Measurements from ENCODE around the gene LRRC52.
"Not testable (repeated sequence)": the region's sequence is repeated elsewhere in the genome, so short reads cannot be mapped to it uniquely, and the experiment has no call there.

The LRRC52 gene

DNA sequence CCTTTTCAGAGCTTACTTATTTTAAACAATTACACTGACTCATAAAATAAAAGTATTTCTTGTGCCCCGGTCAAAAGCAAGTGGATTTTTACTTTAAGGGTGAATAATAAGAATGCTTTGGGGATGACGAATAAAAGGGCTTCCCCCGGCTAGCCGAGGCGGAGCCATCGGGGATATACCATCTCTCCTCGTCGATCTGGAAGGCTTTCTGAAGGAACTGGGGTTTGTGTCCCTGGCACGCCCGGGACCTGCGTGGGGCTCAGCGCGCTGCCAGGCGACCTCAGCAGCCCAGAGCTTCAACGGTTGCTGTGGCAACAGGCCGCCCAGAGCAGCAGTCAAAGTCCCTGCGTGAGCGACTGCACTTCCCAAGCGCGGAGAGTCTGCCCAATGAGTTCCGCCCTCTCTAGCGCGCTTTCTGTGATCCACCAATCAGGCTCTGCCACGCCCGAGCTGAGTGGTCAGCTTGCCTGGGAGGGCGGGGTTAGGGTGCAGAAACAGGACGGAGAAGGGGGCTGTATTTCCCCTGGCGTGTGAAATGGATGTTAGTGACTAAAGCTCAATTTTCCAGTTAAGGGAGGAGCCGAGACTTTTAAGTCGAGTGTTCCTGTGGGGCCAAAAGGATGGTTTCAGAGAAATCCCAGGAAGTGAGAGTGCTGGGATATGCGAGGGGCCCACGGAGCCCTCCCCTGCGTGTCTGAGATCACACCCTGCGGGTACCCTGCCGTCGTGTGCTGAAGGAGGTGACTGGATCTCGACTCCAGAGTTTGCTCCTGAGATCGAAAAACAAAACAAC lies 54.3 kb downstream of the LRRC52 start:
- DNase-seq (ENCODE audit: insufficient read length, low spot score): peak; percentile 79
- peak; percentile 96 for FAIRE-seq
- TF ChIP-seq PAX5 (IDR thresholded peaks at IDR 0.05; ENCODE audit: insufficient read depth, low read length, severe bottlenecking) (no peak), POLR2AphosphoS5 (IDR thresholded peaks at IDR 0.05; ENCODE audit: low read depth, low read length) (0 out of 2 replicates have a peak, but pooled peaks have one; percentile 48), POU2F2 (IDR thresholded peaks at IDR 0.05; ENCODE audit: low read depth, low read length) (0 out of 2 replicates have a peak, but pooled peaks have one; percentile 17), TAF1 (IDR thresholded peaks at IDR 0.05; ENCODE audit: low read depth, low read length) (no peak), POLR2A (IDR thresholded peaks at IDR 0.05; ENCODE audit: low read depth, low read length) (peak; percentile 46; the same call in 1 of the 2 replicates), SPI1 (IDR thresholded peaks at IDR 0.05; ENCODE audit: low read depth, low read length) (peak; percentile 68)

- TF ChIP-seq POU2F2 (IDR thresholded peaks at IDR 0.05; ENCODE audit: low read depth, low read length) (no peak), TAF1 (IDR thresholded peaks at IDR 0.05; ENCODE audit: low read depth, low read length) (no peak), POLR2A (IDR thresholded peaks at IDR 0.05; ENCODE audit: low read depth, low read length) (no peak), SPI1 (IDR thresholded peaks at IDR 0.05; ENCODE audit: low read depth, low read length) (no peak), PAX5 (IDR thresholded peaks at IDR 0.05; ENCODE audit: insufficient read depth, low read length, severe bottlenecking) (no peak), POLR2AphosphoS5 (IDR thresholded peaks at IDR 0.05; ENCODE audit: low read depth, low read length) (no peak)
- no peak for DNase-seq (ENCODE audit: insufficient read length, low spot score)
- FAIRE-seq: no peak
Measured at GRCh38 chr1:165598676-165599059, 54.9 kb downstream of the LRRC52 start.

GRCh38 chr1:165600793-165601192 lies 57.0 kb downstream of the LRRC52 start:
- DNase-seq (ENCODE audit: insufficient read length, low spot score): no peak
- no peak for TF ChIP-seq POLR2A (IDR thresholded peaks at IDR 0.05; ENCODE audit: low read depth, low read length)
- TF ChIP-seq PAX5 (IDR thresholded peaks at IDR 0.05; ENCODE audit: insufficient read depth, low read length, severe bottlenecking): no peak
- no peak for TF ChIP-seq TAF1 (IDR thresholded peaks at IDR 0.05; ENCODE audit: low read depth, low read length)
- no peak for TF ChIP-seq SPI1 (IDR thresholded peaks at IDR 0.05; ENCODE audit: low read depth, low read length)
- TF ChIP-seq POLR2AphosphoS5 (IDR thresholded peaks at IDR 0.05; ENCODE audit: low read depth, low read length): no peak
- no peak for TF ChIP-seq POU2F2 (IDR thresholded peaks at IDR 0.05; ENCODE audit: low read depth, low read length)
- FAIRE-seq: no peak

DNA sequence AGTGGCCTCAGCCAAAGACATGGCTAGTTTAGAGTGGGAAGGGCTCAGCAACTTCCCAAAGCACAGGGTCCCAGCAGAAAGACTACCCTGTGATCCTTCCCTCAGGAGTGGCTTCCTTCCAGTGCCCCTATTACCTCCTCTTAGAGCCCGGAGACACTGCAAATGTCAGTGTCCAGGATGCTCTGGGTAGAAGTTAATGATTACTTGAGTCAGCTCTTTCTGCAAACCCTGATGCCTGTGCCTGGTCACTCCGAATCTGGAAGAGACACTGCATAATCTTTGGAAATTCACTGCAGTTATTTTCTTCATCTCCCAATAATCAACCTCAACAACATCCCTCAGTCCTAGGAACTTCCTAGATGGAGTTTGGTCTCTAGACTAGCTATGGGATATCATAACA lies 60.0 kb downstream of the LRRC52 start:
- DNase-seq (ENCODE audit: insufficient read length, low spot score): no peak
- no peak for FAIRE-seq
- TF ChIP-seq TAF1 (IDR thresholded peaks at IDR 0.05; ENCODE audit: low read depth, low read length): no peak
- no peak for TF ChIP-seq POLR2AphosphoS5 (IDR thresholded peaks at IDR 0.05; ENCODE audit: low read depth, low read length)
- TF ChIP-seq SPI1 (IDR thresholded peaks at IDR 0.05; ENCODE audit: low read depth, low read length): no peak
- TF ChIP-seq POLR2A (IDR thresholded peaks at IDR 0.05; ENCODE audit: low read depth, low read length): no peak
- TF ChIP-seq POU2F2 (IDR thresholded peaks at IDR 0.05; ENCODE audit: low read depth, low read length): no peak
- no peak for TF ChIP-seq PAX5 (IDR thresholded peaks at IDR 0.05; ENCODE audit: insufficient read depth, low read length, severe bottlenecking)

DNA sequence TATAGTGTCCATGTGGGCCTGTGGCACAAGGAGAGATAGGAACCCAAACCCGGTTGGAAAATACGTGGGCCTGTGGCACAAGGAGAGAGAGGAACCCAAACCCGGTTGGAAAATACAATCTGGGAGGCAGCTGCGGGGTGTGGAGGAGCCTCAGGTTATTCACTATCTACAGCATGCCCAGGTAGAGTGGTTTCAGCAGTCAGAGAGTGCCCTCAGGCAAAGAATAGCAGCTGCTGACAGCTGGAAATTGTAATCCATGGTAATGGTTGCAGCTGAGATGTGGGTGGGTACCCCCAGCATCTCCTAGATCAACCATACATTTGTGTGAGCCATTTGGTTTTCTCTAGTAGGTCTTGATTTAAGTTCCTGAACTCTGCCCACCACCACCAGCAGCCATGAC lies 61.4 kb downstream of the LRRC52 start:
- DNase-seq (ENCODE audit: insufficient read length, low spot score) (no peak), FAIRE-seq (no peak)
- TF ChIP-seq SPI1 (IDR thresholded peaks at IDR 0.05; ENCODE audit: low read depth, low read length): no peak
- TF ChIP-seq POLR2AphosphoS5 (IDR thresholded peaks at IDR 0.05; ENCODE audit: low read depth, low read length): no peak
- TF ChIP-seq POLR2A (IDR thresholded peaks at IDR 0.05; ENCODE audit: low read depth, low read length): no peak
- TF ChIP-seq POU2F2 (IDR thresholded peaks at IDR 0.05; ENCODE audit: low read depth, low read length): no peak
- TF ChIP-seq PAX5 (IDR thresholded peaks at IDR 0.05; ENCODE audit: insufficient read depth, low read length, severe bottlenecking): no peak
- no peak for TF ChIP-seq TAF1 (IDR thresholded peaks at IDR 0.05; ENCODE audit: low read depth, low read length)

GRCh38 chr1:165606676-165607075 lies 62.9 kb downstream of the LRRC52 start:
- DNase-seq (ENCODE audit: insufficient read length, low spot score): not testable (repeated sequence)

GRCh38 chr1:165610866-165611265 lies 67.1 kb downstream of the LRRC52 start:
- TF ChIP-seq SPI1 (IDR thresholded peaks at IDR 0.05; ENCODE audit: low read depth, low read length): no peak
- no peak for TF ChIP-seq POLR2A (IDR thresholded peaks at IDR 0.05; ENCODE audit: low read depth, low read length)
- no peak for TF ChIP-seq POLR2AphosphoS5 (IDR thresholded peaks at IDR 0.05; ENCODE audit: low read depth, low read length)
- no peak for TF ChIP-seq PAX5 (IDR thresholded peaks at IDR 0.05; ENCODE audit: insufficient read depth, low read length, severe bottlenecking)
- no peak for TF ChIP-seq TAF1 (IDR thresholded peaks at IDR 0.05; ENCODE audit: low read depth, low read length)
- no peak for TF ChIP-seq POU2F2 (IDR thresholded peaks at IDR 0.05; ENCODE audit: low read depth, low read length)
- FAIRE-seq (no peak), DNase-seq (ENCODE audit: insufficient read length, low spot score) (no peak)

More at GRCh38 chr1:165606676-165607075, 62.9 kb downstream of the LRRC52 start:
- FAIRE-seq: not testable (repeated sequence)

GRCh38 chr1:165612062-165612461 lies 68.3 kb downstream of the LRRC52 start:
- DNase-seq (ENCODE audit: insufficient read length, low spot score) (no peak), FAIRE-seq (no peak)
- no peak for TF ChIP-seq POLR2AphosphoS5 (IDR thresholded peaks at IDR 0.05; ENCODE audit: low read depth, low read length)
- no peak for TF ChIP-seq SPI1 (IDR thresholded peaks at IDR 0.05; ENCODE audit: low read depth, low read length)
- no peak for TF ChIP-seq TAF1 (IDR thresholded peaks at IDR 0.05; ENCODE audit: low read depth, low read length)
- no peak for TF ChIP-seq POLR2A (IDR thresholded peaks at IDR 0.05; ENCODE audit: low read depth, low read length)
- TF ChIP-seq PAX5 (IDR thresholded peaks at IDR 0.05; ENCODE audit: insufficient read depth, low read length, severe bottlenecking): no peak
- no peak for TF ChIP-seq POU2F2 (IDR thresholded peaks at IDR 0.05; ENCODE audit: low read depth, low read length)

Data from GM12891 (cell line).